Stimulated activated CD8-positive, alpha-beta memory T cell treated with anti-CD3 and anti-CD28 coated beads, Interleukin-7, amount 100 ng/mL, for 24 hours (primary cell): ENCODE data around the gene TMEM175.

ENCODE experiments used
- DNase-seq: peaks from one replicate; pipeline ENCODE4 v3.0.0-alpha.2; 2020; ENCODE audit warnings: low read depth

The TMEM175 gene

DNA sequence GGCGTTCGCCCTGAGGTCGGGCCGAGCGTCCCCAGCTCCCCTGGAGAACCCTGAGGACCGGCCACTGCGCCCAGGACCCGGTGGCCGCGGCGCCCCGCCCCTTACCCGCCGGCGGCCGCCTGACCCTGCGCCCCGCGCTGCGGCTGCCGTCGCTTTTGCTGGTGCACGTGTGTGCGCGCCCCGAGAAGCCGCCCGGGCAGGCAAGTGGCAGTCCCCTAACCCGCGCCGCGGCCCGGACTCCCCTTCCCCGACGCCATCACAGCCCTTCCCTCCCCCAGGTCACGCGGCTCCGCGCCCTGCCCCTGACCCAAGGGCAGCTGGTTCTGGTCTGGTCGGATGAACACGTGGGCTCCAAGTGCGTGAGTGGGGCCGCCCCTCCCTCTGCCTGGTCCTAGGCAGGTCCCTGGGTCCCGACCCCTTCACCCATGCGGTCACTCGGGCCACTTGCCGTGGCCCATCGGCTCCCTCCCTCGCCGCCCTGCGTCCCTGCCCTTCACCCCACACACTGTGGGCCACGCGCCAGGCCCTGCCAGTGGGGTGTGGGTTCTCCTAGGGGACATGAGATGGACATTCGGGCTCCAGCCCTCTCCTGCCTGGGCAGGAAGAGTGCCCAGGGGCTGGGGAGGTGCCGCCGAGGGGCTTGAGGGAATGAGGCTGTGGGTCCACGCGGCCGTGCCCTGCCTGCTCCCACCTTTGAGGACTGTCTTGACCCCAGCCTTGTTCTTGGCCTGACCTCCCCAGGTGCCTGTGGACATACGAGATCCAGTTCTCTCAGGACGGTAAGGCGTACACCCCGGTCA is 71.2 kb downstream of the TMEM175 start:
- no peak for DNase-seq

DNA sequence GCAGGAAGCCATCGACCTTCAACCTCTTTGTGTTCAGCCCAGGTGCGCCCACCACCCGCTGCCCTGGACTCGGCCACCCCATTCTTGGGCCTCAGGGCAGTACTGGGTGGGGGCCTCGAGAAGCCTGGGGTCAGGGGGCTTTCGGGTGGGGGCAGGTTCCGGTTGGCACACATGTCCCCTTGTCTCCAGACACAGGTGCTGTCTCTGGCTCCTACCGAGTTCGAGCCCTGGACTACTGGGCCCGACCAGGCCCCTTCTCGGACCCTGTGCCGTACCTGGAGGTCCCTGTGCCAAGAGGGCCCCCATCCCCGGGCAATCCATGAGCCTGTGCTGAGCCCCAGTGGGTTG is 71.8 kb downstream of the TMEM175 start:
- DNase-seq, result no peak

DNA sequence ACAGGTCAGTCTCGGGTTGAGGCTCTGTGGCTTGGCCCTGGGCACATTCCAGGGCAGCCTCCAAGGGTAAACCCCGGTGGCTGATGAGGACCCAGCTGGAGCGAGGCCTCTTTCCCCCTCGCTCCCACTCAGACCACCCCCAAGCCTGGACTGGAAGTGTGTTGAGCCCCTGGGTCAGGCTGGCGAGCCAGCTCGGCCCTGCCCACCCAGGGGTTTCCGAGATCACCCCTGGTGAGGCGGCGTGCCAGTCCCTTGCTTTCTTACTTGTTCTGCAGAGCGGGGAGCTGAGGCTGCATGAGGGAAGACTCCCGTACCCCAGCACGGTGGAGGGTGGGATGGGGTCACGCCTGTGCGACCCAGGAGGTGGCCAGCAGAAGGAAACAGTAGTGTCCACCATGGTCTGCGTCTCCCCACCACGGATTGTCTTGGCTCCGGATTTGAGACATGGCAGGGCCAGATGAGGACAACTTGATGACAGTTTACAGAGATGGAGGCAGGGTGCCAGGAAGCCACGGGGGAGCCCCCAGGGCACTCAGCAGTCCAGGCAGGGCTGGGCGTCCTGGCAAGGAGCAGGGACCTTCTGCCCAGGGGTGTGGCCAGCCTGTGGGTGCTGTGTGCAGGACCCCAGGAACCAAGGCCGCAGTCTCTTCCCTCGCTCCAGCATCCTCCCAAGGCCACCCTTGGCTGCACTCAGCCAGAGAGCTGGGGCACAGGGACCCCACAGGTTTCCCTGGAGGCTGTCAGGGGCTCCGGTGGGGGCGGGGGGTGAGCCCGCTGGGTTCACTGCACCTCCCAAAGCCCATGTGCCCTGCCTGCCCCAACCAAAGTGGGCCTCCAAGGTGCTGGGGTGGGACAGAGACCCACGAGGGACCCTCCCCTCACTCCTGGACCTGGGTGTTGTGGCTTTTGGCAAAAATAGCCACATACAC is 72.6 kb downstream of the TMEM175 start:
- no peak for DNase-seq

DNA sequence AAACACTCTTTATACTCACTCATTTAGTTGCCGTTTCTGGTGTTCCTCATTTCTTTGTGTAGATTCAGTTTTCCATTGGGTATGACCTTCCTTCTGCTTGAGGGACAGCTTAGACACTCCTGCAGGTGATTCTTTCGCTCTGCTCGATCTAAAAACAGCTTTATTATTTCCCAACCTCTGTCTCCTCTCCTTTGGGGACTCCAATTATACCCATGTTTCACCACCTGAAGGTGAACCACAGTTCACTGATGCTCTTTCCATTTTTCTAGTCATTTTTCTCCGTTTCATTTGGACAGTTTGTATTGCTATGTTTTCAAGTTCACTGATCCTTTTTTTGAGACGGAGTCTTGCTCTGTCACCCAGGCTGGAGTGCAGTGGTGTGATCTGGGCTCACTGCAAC is 74.6 kb downstream of the TMEM175 start:
- DNase-seq, result no peak
